Loucy (cell line): Measurements from ENCODE around the gene ADCY2.

Experiments used
- H2AFZ ChIP-seq: fragments of 200-600 bp; sonication (generic); 2 replicates; pipeline ENCODE4 v1.6.0; 2016; ENCODE audit warnings: antibody characterized with exemption, mild to moderate bottlenecking, low read length, moderate library complexity
- H3F3A ChIP-seq: fragments of 200-600 bp; 2 replicates; pipeline ENCODE4 v1.6.0; 2016; ENCODE audit warnings: antibody characterized with exemption, low read depth, mild to moderate bottlenecking
- H3K27me3 ChIP-seq: fragments of 200-600 bp; sonication (generic); 2 replicates; pipeline ENCODE4 v1.6.1; 2014; ENCODE audit warnings: low read length, mild to moderate bottlenecking; ENCODE audit not compliant: insufficient read depth, poor library complexity, severe bottlenecking
- H3K36me3 ChIP-seq: fragments of 200-600 bp; sonication (generic); 2 replicates; pipeline ENCODE4 v1.6.1; 2016; ENCODE audit warnings: low read length; ENCODE audit not compliant: insufficient read depth
- H3K4me1 ChIP-seq: fragments of 200-600 bp; sonication (generic); 2 replicates; pipeline ENCODE4 v1.5.1; 2014; ENCODE audit warnings: low read length, mild to moderate bottlenecking; ENCODE audit not compliant: insufficient read depth, poor library complexity, severe bottlenecking
- H3K4me2 ChIP-seq: fragments of 200-600 bp; sonication (generic); 2 replicates; pipeline ENCODE4 v1.6.0; 2014; ENCODE audit warnings: antibody characterized with exemption, low read length, low read depth, mild to moderate bottlenecking; ENCODE audit not compliant: poor library complexity, severe bottlenecking
- H3K4me3 ChIP-seq: fragments of 200-600 bp; sonication (generic); 2 replicates; pipeline ENCODE4 v1.5.1; 2014; ENCODE audit warnings: low read length, mild to moderate bottlenecking, mixed read lengths; ENCODE audit not compliant: poor library complexity, severe bottlenecking
- H3K79me2 ChIP-seq: fragments of 200-600 bp; sonication (generic); 2 replicates; pipeline ENCODE4 v1.6.1; 2014; ENCODE audit warnings: low read length; ENCODE audit not compliant: insufficient read depth
- H3K9ac ChIP-seq: fragments of 200-600 bp; sonication (generic); 2 replicates; pipeline ENCODE4 v1.6.0; 2014; ENCODE audit warnings: mild to moderate bottlenecking, low read depth, low read length, moderate library complexity; ENCODE audit not compliant: poor library complexity, severe bottlenecking
- H3K9me2 ChIP-seq: fragments of 200-600 bp; sonication (generic); replicated peaks from 2 replicates; pipeline ENCODE4 v1.6.1; 2016; ENCODE audit warnings: low read depth, low read length, mixed read lengths
- H3K9me3 ChIP-seq: fragments of 200-600 bp; sonication (generic); 2 replicates; pipeline ENCODE4 v1.6.1; 2014; ENCODE audit warnings: mild to moderate bottlenecking, antibody characterized with exemption, low read length, low read depth; ENCODE audit not compliant: insufficient read depth
- H4K20me1 ChIP-seq: fragments of 200-600 bp; sonication (generic); 2 replicates; pipeline ENCODE4 v1.6.0; 2014; ENCODE audit warnings: antibody characterized with exemption, low read length, mild to moderate bottlenecking; ENCODE audit not compliant: insufficient read depth, poor library complexity, severe bottlenecking
- EZH2phosphoT487 ChIP-seq: fragments of 200-600 bp; IDR thresholded peaks from 2 replicates; pipeline ENCODE4 v1.6.1; 2018; ENCODE audit warnings: antibody characterized with exemption, mild to moderate bottlenecking, moderate library complexity, borderline replicate concordance
- TF ChIP-seq, protein P1 (sequence below): fragments of 200-600 bp; sonication (generic); conservative IDR thresholded peaks from 2 replicates; pipeline ENCODE4 v1.5.1; 2014; ENCODE audit warnings: mild to moderate bottlenecking, antibody characterized with exemption, low read length

The ADCY2 gene

DNA sequence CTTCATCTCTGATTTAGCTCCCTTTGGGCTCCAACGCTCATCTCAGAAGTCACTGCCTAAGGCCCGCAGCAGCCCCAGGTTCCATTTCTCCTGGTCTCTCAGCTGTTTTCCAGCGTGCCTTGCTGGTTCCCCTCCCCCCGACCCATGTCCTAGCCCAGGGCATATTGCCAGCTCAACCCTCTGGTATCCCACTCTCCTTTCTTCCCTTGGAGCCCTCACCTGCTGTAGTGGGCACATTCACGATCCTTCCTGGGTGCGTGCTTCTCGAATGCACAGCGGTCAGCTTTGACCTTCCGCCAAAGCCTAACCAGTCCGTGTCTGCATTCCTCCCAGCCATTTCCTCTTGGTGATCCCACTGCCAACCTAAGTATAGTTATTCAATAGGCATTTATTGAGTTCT is 418.9 kb downstream of the ADCY2 start:
- Histone ChIP-seq H4K20me1 (no peaks in the 10 kb centered on the region), H3K4me1 (peaks cover 30% of the 10 kb centered on the region), H3K36me3 (no peaks in the 10 kb centered on the region), H3K9ac (peak overlapping the region; percentile 60), H3K4me3 (peak overlapping the region; percentile 64), H3K27me3 (no peaks in the 10 kb centered on the region), H3K9me3 (no peaks in the 10 kb centered on the region), H3K79me2 (no peaks in the 10 kb centered on the region), H3K9me2 (no peaks in the 10 kb centered on the region), H3K4me2 (peak overlapping the region; percentile 68), H2AFZ (peak overlapping the region; percentile 74; the same call in 1 of the 2 replicates), H3F3A (no peaks in the 10 kb centered on the region)
- TF ChIP-seq, protein P1, sequence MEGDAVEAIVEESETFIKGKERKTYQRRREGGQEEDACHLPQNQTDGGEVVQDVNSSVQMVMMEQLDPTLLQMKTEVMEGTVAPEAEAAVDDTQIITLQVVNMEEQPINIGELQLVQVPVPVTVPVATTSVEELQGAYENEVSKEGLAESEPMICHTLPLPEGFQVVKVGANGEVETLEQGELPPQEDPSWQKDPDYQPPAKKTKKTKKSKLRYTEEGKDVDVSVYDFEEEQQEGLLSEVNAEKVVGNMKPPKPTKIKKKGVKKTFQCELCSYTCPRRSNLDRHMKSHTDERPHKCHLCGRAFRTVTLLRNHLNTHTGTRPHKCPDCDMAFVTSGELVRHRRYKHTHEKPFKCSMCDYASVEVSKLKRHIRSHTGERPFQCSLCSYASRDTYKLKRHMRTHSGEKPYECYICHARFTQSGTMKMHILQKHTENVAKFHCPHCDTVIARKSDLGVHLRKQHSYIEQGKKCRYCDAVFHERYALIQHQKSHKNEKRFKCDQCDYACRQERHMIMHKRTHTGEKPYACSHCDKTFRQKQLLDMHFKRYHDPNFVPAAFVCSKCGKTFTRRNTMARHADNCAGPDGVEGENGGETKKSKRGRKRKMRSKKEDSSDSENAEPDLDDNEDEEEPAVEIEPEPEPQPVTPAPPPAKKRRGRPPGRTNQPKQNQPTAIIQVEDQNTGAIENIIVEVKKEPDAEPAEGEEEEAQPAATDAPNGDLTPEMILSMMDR = no peak
- TF ChIP-seq EZH2phosphoT487 = no peak

DNA sequence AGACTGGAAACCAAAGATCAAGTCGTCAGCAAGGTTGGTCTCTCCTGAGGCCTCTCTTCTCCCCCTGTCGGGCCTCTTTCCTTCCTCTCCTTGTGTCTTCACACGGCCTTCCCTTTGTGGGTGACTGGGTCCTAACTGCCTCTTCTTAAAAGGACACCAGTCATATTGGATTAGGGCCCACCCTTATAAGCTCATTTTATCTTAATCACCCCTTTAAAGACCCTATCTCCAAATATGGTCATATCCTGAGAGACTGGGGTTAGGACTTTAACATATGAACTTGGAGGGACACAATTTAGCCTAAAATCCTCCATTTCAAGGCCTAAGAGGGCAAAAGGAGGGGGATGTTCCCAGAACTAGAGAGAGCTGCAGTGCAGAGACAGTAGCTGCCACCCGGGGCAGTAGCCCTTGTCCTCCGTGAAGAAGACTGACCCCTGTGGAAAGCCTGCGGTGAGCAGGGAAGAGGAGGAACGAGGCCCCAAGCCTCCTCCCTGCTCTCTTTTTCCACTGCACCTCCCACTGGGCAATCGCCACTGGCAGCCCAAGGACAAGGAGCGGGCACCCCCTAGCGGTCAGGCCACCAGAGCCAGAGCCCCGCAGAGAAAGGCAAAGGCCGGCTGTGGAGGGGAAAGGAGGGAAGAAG is 420.1 kb downstream of the ADCY2 start:
- no peaks in the 10 kb centered on the region for H3K9me3 ChIP-seq
- TF ChIP-seq, protein P1 = peak; percentile 92
- TF ChIP-seq EZH2phosphoT487 = no peak
- no peaks in the 10 kb centered on the region for H3K27me3 ChIP-seq
- no peaks in the 10 kb centered on the region for H4K20me1 ChIP-seq
- H3K9ac ChIP-seq = peak overlapping the region; percentile 60
- H3K4me1 ChIP-seq = peaks cover 30% of the 10 kb centered on the region
- no peaks in the 10 kb centered on the region for H3K36me3 ChIP-seq
- no peaks in the 10 kb centered on the region for H3K9me2 ChIP-seq
- H3K4me3 ChIP-seq = peak overlapping the region; percentile 64
- peak overlapping the region; percentile 68 for H3K4me2 ChIP-seq
- no peaks in the 10 kb centered on the region for H3K79me2 ChIP-seq
- peak overlapping the region; percentile 74 for H2AFZ ChIP-seq
- no peaks in the 10 kb centered on the region for H3F3A ChIP-seq

DNA sequence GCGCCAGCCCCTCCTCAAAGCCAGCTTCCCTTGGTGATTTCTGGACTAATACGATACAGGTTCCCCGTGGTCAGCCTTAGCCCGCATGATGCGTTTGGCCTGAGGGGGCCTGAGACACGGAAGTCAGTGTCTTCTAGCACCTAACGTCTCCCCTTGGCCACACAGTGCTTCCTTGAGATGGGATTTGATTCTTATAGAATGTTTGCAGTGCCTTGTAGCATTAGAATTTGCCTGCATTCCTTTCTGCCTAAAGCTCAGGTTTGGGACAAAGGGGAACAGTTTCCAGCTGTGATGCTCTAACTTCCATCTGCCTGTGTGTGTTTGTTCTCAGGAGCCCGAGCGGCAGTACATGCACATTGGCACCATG is 420.6 kb downstream of the ADCY2 start:
- Histone ChIP-seq H2AFZ (peak overlapping the region; percentile 74), H3K4me1 (peaks cover 30% of the 10 kb centered on the region), H3F3A (no peaks in the 10 kb centered on the region), H3K27me3 (no peaks in the 10 kb centered on the region), H3K79me2 (no peaks in the 10 kb centered on the region), H3K36me3 (no peaks in the 10 kb centered on the region), H3K4me3 (peak overlapping the region; percentile 64), H3K9me2 (no peaks in the 10 kb centered on the region), H3K9me3 (no peaks in the 10 kb centered on the region), H3K4me2 (peak overlapping the region; percentile 68), H3K9ac (peak overlapping the region; percentile 60), H4K20me1 (no peaks in the 10 kb centered on the region)
- TF ChIP-seq EZH2phosphoT487 = no peak
- TF ChIP-seq, protein P1 = no peak
